Smooth muscle cell of the brain vasculature (primary cell): Measurements from ENCODE around the gene FBXO45.
A peak's percentile ranks its signal among the peaks of the same experiment; 100 is the strongest.
"Not testable (repeated sequence)": the region's sequence is repeated elsewhere in the genome, so short reads cannot be mapped to it uniquely, and the experiment has no call there.

Experiments
- DNase-seq: peaks from one replicate; pipeline ENCODE4 v3.0.0-alpha.2; 2012; ENCODE audit warnings: low read depth, low spot score

Gene FBXO45

GRCh38 chr3:196555295-196555694 lies 13.2 kb upstream of the FBXO45 start:
- DNase-seq, result no peak

- DNase-seq, result no peak
These were observed 11.2 kb upstream of the FBXO45 start for GRCh38 chr3:196557236-196557635.

- no peak for DNase-seq
These were observed 10.0 kb upstream of the FBXO45 start for GRCh38 chr3:196558476-196558875.

- no peak for DNase-seq
These were observed 8.6 kb upstream of the FBXO45 start for GRCh38 chr3:196559826-196560225.

GRCh38 chr3:196563721-196564225 lies 4.7 kb upstream of the FBXO45 start:
- DNase-seq, result no peak

- DNase-seq, result no peak
These were observed 600 bp downstream of the FBXO45 start for GRCh38 chr3:196569003-196569516.

GRCh38 chr3:196570332-196570731 lies 1.9 kb downstream of the FBXO45 start:
- DNase-seq, result not testable (repeated sequence)

- no peak for DNase-seq
These were observed 3.9 kb downstream of the FBXO45 start for GRCh38 chr3:196572389-196572788.

GRCh38 chr3:196585044-196585757 lies 16.7 kb downstream of the FBXO45 start:
- no peak for DNase-seq

GRCh38 chr3:196590279-196590678 lies 21.8 kb downstream of the FBXO45 start:
- DNase-seq, result no peak

- no peak for DNase-seq
These were observed 27.9 kb downstream of the FBXO45 start for GRCh38 chr3:196596355-196596754.

- DNase-seq, result not testable (repeated sequence)
These were observed 29.7 kb downstream of the FBXO45 start for GRCh38 chr3:196597971-196598733.

- no peak for DNase-seq
These were observed 31.3 kb downstream of the FBXO45 start for GRCh38 chr3:196599734-196600128.

GRCh38 chr3:196600359-196600758 lies 31.9 kb downstream of the FBXO45 start:
- no peak for DNase-seq

GRCh38 chr3:196602673-196603072 lies 34.2 kb downstream of the FBXO45 start:
- DNase-seq, result no peak

GRCh38 chr3:196603683-196604082 lies 35.2 kb downstream of the FBXO45 start:
- no peak for DNase-seq

GRCh38 chr3:196604548-196604947 lies 36.1 kb downstream of the FBXO45 start:
- no peak for DNase-seq

GRCh38 chr3:196608693-196609092 lies 40.2 kb downstream of the FBXO45 start:
- DNase-seq, result no peak

GRCh38 chr3:196609343-196609775 lies 40.9 kb downstream of the FBXO45 start:
- DNase-seq, result peak; percentile 65

GRCh38 chr3:196609805-196610515 lies 41.5 kb downstream of the FBXO45 start:
- no peak for DNase-seq

GRCh38 chr3:196611761-196612483 lies 43.5 kb downstream of the FBXO45 start:
- no peak for DNase-seq
